Fibroblast of gingiva (primary cell): ENCODE results near the gene NEB.
"Not testable (repeated sequence)": the region's sequence is repeated elsewhere in the genome, so short reads cannot be mapped to it uniquely, and the experiment has no call there.

Experiments
- DNase-seq: peaks from one replicate; pipeline ENCODE4 v3.0.0-alpha.2; 2011; ENCODE audit warnings: low read depth

Gene NEB

DNA sequence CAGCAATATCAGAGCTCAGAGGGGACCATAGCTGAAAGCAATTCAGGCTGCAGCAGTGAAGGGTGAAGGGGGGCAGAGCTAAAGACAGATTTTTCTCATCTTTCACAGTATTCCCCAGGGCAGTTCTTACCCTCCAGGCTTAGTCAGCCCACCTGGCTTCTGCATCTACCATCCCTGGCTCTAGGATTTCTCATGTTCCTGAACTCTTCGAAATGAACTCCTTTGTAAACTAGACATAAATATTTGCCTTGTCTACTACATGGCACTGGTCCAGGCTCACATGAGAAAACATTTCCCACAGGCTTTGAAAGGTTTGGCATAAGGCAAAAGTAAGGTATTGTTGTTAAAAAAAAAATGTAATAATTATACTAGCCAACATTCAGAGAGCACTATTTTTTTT, 23.6 kb upstream of the NEB start:
- no peak for DNase-seq

DNA sequence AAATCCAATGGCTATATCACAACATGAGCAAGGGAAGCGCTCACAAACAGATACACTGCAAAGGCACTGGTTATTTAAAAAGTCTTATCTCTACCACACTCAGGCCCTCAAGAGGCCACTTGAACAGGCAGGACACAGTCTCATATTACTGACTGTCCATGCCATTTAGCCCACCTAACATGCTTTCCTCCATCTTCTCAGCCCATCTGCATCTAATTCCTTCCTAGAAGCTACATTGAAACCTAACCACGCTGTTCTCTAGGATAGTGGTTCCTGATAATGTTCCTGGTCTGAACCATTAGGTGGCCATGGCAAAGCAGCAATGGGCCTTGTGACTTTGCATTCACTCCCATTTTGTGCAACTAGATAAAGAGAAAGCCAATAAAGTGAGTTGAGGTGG, 22.5 kb upstream of the NEB start:
- no peak for DNase-seq

- no peak for DNase-seq
Observed at GRCh38 chr2:151754253-151754897, 20.1 kb upstream of the NEB start.

DNA sequence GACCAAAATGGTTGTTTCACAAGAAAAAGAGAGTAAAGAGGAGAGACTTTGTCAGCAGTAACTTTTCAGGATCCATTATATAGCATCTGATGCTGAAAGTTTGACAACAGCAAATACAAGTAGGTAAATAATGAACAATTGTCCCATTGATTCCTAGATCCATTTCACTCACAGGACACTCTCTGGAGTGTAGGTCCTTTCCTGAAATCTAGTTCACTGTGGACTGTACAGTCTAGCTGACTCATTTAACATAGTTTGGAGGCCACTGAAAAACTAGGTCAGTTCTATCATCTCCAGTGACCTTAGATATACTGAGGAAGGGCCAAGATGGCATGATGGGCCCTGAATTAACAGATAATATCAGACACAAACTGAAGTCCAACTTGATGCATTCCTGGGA, 19.3 kb upstream of the NEB start:
- DNase-seq, result no peak

DNA sequence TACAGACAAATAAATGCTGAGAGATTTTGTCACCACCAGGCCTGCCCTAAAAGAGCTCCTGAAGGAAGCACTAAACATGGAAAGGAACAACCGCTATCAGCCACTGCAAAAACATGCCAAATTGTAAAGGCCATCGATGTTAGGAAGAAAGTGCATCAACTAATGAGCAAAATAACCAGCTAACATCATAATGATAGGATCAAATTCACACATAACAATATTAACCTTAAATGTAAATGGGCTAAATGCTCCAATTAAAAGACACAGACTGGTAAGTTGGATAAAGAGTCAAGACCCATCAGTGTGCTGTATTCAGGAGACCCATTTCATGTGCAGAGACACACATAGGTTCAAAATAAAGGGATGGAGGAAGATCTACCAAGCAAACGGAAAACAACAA, 11.0 kb upstream of the NEB start:
- DNase-seq, result not testable (repeated sequence)

DNA sequence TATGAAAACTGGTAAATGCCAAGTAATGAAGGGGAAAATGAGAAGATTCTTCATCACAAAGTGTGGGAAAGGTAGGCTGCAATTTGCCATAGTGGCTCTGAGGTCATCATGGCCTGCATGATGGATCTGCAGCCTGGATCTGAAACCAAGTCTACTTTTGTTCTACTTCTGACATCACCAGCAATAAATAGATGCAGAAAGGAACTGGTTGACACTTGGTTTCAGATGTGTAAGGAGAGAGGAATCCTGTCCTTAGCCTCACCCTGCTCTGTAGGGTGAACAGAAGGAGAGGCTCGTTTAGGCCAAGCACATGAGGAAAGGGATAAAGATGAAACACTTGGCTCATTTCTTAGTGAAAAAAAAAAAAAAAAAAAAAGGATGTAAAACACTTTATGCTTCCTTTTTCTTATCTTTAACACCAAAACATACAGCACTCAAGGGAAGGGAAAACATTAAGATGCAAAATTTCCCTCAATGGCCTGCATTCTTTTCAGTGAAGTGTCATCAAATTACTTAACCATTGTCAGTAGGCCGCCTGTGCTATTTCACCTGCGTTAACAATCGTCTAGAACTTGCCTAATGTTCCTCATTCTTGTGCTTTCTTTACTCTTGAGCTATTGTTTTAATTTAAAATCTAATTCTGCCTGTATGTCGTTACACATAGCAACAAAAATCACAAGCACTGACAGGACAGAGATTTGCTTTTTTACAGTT, 3.9 kb downstream of the NEB start:
- no peak for DNase-seq

- DNase-seq, result no peak
Observed at GRCh38 chr2:151729837-151730236, 4.4 kb downstream of the NEB start.

DNA sequence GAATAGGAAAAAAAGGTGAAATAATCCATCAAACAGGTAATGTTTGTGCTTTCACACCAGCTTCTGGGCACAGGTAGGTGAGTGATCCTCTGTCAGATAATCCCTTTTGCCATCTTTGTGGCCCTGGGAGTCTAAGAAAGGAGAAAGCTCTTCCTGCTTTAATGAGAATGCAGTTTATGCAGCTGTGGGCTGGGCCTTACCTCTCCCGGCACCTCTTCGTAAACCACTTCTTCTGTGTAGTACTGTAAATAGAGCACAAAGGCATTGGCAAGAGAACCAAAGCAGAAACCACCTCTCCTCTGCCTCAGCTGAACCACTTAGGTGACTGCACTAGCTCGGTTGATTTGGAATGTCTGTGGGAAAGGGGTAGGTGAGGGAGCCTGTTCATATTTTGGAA, 4.9 kb downstream of the NEB start:
- no peak for DNase-seq

- DNase-seq, result no peak
Observed at GRCh38 chr2:151728804-151729414, 5.4 kb downstream of the NEB start.

GRCh38 chr2:151727593-151728552, 6.4 kb downstream of the NEB start:
- no peak for DNase-seq

DNA sequence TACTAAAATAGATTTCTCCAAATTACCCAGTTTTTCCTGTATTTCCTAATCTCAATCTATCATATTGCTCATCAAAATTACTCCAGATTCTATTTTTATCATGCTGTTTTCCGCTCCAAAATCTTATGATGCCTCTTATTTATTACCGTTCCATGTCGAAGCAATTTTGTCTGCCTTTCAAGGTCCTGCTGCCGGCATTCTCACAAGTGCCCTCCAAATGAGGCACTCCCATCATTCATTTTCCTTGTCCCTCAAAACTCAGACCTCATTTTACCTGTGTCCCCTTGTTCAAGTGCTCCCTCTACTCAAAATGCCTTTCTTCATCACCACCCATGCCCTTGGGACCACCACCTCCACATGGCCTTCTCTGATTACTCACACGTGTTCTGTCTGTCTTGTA, 13.1 kb downstream of the NEB start:
- DNase-seq, result no peak

DNA sequence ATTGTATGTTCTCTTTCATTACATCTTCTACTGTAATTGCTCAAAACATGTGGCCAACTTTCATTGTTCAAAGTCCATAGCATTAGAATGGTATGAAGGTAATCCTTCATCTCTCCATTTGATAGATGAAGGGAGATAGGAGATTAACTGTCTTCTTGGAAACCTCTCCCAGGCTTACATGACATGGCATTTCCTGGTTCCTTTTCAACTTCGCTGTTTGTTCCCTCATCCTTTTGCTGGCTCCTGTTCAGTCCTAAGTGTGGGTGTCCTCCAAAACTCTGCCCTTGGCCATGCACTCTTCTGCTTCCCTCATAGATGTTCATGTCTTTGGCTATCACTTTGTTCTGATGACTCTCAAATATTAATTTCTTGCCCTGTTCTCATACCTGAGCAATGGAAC, 13.8 kb downstream of the NEB start:
- DNase-seq, result no peak

DNA sequence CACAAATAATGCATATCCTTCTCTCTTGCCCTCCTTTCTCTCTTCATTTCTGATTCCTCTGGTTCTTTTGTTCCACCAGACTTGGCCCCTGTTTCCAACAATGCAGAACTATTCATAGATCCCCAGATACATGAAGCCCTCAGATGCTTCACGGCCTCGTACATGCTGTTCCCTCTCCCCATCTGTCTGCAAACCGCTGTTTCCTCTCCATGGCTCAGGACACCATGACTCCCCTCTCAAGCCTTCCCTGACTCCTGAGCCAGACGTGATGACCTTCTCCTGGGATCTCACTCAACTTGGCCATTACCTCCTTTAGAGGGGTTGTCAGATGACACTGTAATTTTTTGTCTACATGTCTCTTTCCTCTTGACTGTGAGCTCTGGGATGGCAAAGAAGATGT, 15.5 kb downstream of the NEB start:
- DNase-seq, result no peak

DNA sequence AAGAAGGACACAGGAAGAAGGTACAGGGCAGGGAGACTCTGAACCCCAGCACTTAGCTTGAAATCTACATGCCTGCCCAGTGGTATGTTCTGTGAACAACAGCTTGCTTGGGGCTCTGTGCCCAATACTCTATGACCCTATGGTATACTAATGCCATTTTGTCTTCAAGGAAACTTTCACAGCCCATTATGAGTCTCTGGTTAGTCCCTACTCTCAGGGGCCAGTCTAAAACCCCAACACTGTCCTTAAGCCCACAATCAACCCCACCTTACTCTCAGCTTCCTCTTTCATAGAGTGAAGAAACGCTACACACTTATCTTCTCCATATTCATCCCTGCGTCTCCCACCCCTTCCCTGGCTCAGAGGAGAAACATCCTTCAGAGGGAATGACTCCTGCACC, 16.0 kb downstream of the NEB start:
- no peak for DNase-seq

DNA sequence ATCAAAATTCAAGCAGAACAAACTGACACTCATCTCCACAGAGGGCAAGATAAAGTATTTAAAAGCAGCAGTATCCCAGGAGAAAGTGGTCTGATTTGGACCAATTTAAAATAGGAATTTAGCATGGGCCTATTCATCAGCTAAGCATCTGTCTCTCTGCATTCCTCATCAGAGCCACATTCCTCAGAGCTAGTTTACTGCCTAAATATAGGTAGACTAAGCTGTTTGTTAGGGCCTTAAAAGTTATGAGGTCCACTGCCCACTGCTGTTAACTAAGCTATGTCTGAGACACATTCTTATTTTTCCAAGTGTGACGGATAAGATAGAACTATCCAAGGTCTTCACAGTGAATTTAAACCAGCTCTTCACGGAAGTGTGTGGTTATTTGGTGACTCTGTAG, 17.6 kb downstream of the NEB start:
- DNase-seq, result no peak

- DNase-seq, result no peak
Observed at GRCh38 chr2:151713291-151713903, 20.9 kb downstream of the NEB start.

- DNase-seq, result no peak
Observed at GRCh38 chr2:151711025-151711424, 23.3 kb downstream of the NEB start.

- DNase-seq, result no peak
Observed at GRCh38 chr2:151708788-151709187, 25.5 kb downstream of the NEB start.

DNA sequence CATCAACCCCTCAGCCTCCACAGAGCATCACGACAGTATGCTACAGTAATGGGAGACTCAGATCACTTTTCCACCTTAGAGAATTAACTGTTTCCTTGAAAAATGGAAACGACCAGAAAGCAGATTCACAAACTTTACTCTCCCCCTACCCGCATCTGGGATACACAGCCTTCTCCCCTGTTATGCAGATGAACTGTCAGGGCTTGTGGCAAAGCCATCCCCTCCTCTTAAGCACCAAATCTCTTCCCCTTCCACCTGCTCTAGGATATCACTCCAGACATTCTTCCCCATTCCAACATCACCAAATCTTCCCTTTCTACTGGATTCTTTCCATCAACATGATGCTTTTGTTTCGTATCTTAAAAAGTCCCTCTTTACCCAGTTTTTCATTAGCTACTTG, 26.4 kb downstream of the NEB start:
- no peak for DNase-seq

- not testable (repeated sequence) for DNase-seq
Observed at GRCh38 chr2:151704480-151704961, 29.8 kb downstream of the NEB start.

DNA sequence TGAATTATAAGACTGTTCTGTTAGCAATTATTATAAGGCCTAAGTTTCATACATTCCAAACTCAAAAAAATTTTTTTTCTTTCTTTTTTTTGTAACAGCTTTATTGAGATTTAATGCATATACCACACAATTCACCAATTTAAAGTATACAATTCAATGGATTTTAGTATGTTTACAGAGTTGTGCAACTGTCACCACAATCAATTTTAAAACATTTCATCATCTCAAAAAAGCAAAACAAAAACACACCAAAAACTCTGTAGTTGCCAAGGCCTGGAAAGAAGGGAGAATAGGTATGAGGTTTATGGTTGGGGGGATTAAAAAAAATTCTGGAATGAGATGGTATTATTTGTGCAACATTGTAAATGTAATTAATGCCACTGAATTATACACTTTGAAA, 36.1 kb downstream of the NEB start:
- DNase-seq, result not testable (repeated sequence)

DNA sequence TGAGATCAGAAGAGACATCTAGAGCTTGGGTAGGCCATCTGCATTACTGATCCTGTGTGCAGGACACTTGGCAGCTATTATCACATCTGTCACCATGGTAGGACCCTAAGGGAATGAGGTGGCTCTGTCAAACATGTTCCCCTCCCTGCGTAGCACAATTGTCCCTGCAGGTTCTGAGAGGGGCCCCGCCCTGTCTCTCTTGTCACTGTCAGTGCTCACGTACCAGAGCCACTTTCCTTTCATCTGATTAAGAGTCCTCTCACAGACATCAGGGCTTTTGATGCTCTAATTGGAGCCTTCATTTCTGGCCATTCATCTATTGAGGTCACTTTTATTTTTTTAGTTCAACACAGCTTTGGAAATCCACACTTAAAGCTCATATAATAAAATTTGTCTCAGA, 38.5 kb downstream of the NEB start:
- no peak for DNase-seq
